Stimulated activated CD8-positive, alpha-beta memory T cell treated with anti-CD3 and anti-CD28 coated beads, Interleukin-12 subunit alpha, Interleukin-12 subunit beta, amount 100 ng/mL, for 4 hours (primary cell): Measurements from ENCODE around the gene DAND5.
A peak's percentile ranks its signal among the peaks of the same experiment; 100 is the strongest.

Experiments
- DNase-seq: peaks from one replicate; pipeline ENCODE4 v3.0.0-alpha.2; 2020; ENCODE audit warnings: low read depth

The DAND5 gene

GRCh38 chr19:12994701-12995595 lies 25.6 kb downstream of the DAND5 start, which contains the start of gene NFIX:
TSS of gene NFIX (plus strand) at chr19:12995475. CDS start at chr19:12995838, 363 bp downstream.
- DNase-seq = peak; percentile 54

- DNase-seq = no peak
These were observed 26.4 kb downstream of the DAND5 start for GRCh38 chr19:12995596-12996405.

- no peak for DNase-seq
These were observed 27.2 kb downstream of the DAND5 start for GRCh38 chr19:12996406-12997094.

GRCh38 chr19:12997179-12997966 lies 28.0 kb downstream of the DAND5 start:
- DNase-seq = no peak

- DNase-seq = no peak
These were observed 28.9 kb downstream of the DAND5 start for GRCh38 chr19:12997967-12998940.

GRCh38 chr19:13001166-13001501 lies 31.8 kb downstream of the DAND5 start:
- no peak for DNase-seq

GRCh38 chr19:13001502-13002165 lies 32.3 kb downstream of the DAND5 start:
- DNase-seq = no peak

GRCh38 chr19:13002166-13002898 lies 33.0 kb downstream of the DAND5 start:
- DNase-seq = no peak

- no peak for DNase-seq
These were observed 33.7 kb downstream of the DAND5 start for GRCh38 chr19:13003081-13003480.

GRCh38 chr19:13004273-13004672 lies 34.9 kb downstream of the DAND5 start:
- DNase-seq = no peak

- no peak for DNase-seq
These were observed 35.9 kb downstream of the DAND5 start for GRCh38 chr19:13005253-13005652.

- no peak for DNase-seq
These were observed 36.5 kb downstream of the DAND5 start for GRCh38 chr19:13005861-13006370.

GRCh38 chr19:13006431-13007281 lies 37.3 kb downstream of the DAND5 start:
- DNase-seq = no peak

- DNase-seq = no peak
These were observed 38.1 kb downstream of the DAND5 start for GRCh38 chr19:13007292-13008045.

GRCh38 chr19:13008926-13009787 lies 39.8 kb downstream of the DAND5 start:
- DNase-seq = no peak
